NCI-H2227 treated with DMSO at 0.1 percent for 48 hours (cell line): Measurements from ENCODE around the gene TARS2.

Experiments
- DNase-seq: peaks from one replicate; lab custom pipeline; 2025; lab: John Stamatoyannopoulos, UW

TARS2 gene

GRCh38 chr1:150537732-150538684 lies 50.8 kb downstream of the TARS2 start:
- DNase-seq = no peak

DNA sequence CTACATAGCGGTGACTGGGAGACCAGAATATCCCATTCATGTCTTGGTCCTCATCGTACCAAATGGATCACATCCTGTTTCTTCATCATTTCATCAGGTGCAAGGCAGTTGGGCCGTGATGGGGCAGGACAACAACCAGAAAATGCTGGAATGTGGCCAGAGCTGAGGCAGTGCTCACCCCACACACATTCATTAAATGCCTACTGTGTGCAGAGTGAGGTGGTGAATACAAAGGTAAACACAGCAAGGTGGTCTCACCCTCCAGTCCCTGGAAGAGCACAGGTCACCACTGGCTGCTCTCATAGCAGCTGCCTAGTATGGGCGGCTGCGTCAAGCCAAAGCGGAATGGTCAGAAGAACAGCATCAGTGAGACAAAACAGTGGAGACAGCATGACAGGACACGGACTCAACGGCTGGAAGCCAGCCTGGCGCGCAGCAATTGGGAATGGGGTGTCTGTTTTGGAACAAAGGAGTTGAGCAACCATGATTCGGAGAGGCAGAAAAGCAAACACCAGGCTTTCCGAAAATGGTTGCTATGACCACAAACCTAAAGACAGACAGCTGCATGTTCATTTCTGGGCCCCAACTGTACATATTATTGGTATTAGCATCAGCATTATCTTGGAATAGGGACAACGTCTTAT lies 56.4 kb downstream of the TARS2 start:
- no peak for DNase-seq

DNA sequence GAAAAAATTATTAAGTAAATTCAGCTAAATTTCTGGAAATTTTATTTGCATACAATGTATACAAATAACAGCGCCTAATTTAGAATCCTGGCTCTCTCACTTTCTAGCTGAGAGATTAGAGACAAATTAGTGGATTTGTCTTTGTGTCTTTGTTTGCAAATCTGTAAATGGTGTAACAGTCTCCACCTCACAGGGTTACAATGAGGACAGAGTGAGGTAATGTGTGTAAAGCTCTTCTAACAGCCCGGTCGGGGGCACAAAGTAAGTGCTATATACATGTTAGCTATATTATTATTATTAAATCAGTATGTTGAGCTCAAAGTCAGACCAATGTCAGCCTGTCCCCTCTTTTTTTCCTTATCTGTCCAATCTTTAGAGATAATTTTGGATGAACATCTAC lies 57.0 kb downstream of the TARS2 start:
- no peak for DNase-seq

- no peak for DNase-seq
Observed at GRCh38 chr1:150545486-150546032, 58.3 kb downstream of the TARS2 start.

DNA sequence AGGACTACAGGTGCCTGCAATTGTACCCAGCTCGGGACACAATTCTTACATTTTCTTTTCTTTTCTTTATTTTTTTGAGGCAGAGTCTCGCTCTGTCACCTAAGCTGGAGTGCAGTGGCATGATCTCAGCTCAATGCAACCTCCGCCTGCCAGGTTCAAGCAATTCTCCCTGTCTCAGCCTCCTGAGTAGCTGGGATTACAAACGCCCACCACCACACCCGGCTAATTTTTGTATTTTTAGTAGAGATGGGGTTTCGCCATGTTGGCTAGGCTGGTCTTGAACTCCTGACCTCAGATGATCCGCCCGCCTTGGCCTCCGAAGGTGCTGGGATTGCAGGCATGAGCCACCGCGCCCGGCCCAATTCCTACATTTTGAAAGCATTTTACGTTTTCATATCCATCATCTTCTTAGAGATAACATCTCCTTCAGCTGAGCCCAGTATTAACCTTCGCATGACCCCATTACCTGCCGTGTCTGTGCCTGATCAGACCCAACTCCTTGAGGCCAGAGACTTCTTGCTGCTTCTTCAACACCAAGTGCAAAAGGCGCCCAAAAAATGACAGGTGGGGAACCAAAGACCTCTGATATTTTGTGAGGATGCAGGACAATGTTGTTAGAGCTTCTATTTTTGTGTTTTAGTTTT lies 59.2 kb downstream of the TARS2 start:
- DNase-seq = no peak

- no peak for DNase-seq
Observed at GRCh38 chr1:150548324-150548631, 61.1 kb downstream of the TARS2 start.

- no peak for DNase-seq
Observed at GRCh38 chr1:150548632-150549495, 61.6 kb downstream of the TARS2 start, which contains the start of gene ADAMTSL4. ADAMTSL4 (plus strand) TSS chr1:150549408; CDS start chr1:150552289, 2,881 bp downstream.

- DNase-seq = no peak
Observed at GRCh38 chr1:150549496-150550221, 62.4 kb downstream of the TARS2 start.

- DNase-seq = no peak
Observed at GRCh38 chr1:150550222-150551050, 63.2 kb downstream of the TARS2 start.

DNA sequence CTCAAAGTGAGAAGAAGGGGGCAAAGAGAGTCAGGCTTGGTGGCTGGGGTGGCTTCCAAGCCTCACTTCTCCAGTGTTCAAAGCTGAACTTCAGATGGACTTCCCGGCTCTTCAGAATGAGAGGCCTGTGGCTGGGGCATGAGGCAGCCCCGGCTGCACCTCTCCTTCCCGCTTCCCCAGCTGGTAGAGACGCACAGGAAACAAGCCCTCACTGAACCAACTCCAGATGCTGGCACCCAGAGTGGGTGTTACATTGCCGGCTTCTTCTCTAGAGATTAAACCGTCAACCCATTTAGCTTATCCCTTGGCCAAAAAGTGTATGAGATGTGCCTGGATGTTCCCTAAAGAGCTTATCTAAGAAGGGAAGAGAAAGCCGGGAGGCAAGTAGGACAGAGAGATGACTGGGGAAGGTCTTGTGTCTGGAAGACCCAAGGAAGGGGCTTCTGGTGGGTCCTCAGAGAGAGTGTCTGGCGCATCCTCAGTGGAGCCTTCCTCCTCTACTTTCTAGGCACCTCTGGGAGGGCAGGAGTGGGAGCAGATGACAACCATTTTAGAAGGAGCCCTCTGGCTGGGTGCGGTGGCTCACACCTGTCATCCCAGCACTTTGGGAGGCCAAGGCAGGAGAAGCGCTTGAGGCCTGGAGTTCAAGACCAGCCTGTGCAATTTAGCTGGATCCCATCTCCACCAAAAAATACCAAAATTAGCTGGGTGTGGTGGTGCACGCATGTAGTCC lies 64.0 kb downstream of the TARS2 start:
- DNase-seq = no peak

GRCh38 chr1:150551784-150552127 lies 64.5 kb downstream of the TARS2 start:
- no peak for DNase-seq

DNA sequence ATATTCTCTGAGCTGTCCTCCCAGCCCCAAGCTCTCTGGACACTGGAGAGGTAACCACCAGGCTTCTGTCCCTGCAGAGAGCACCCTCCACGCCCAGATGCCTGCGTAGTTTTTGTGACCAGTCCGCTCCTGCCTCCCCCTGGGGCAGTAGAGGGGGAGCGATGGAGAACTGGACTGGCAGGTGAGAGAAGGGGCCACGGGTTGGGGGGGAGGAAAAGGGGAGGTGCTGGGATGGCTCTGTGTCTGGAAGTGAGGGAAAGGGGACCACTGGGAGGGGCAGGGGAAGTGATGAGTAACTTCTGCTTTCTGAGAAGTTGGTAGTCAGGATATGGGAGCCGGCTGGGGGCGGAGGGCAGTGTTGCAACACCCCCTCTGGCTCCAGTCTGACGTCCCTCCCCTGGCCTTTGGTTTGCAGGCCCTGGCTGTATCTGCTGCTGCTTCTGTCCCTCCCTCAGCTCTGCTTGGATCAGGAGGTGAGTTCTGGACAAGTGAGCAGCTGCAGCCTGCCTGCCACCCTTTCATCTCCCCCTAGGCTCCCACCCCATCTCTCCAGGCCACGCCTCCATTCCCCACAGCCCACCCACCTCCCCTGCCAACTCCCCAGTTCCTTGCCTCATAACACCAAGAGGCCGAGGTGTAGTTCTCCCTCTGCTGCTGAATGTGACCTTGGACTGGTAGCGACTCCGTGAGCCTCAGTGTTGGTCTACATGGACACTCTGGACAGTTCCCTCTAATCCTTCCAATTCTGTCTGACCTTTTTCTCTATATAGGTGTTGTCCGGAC lies 65.1 kb downstream of the TARS2 start:
- no peak for DNase-seq

DNA sequence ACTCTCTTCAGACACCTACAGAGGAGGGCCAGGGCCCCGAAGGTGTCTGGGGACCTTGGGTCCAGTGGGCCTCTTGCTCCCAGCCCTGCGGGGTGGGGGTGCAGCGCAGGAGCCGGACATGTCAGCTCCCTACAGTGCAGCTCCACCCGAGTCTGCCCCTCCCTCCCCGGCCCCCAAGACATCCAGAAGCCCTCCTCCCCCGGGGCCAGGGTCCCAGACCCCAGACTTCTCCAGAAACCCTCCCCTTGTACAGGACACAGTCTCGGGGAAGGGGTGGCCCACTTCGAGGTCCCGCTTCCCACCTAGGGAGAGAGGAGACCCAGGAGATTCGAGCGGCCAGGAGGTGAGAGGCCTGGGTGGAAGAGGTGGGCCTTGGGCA lies 65.7 kb downstream of the TARS2 start:
- DNase-seq = no peak

DNA sequence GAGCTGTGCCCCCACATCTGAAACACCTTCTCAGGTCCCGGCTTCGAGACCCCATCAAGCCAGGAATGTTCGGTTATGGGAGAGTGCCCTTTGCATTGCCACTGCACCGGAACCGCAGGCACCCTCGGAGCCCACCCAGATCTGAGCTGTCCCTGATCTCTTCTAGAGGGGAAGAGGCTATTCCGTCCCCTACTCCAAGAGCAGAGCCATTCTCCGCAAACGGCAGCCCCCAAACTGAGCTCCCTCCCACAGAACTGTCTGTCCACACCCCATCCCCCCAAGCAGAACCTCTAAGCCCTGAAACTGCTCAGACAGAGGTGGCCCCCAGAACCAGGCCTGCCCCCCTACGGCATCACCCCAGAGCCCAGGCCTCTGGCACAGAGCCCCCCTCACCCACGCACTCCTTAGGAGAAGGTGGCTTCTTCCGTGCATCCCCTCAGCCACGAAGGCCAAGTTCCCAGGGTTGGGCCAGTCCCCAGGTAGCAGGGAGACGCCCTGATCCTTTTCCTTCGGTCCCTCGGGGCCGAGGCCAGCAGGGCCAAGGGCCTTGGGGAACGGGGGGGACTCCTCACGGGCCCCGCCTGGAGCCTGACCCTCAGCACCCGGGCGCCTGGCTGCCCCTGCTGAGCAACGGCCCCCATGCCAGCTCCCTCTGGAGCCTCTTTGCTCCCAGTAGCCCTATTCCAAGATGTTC lies 66.3 kb downstream of the TARS2 start:
- DNase-seq = no peak

DNA sequence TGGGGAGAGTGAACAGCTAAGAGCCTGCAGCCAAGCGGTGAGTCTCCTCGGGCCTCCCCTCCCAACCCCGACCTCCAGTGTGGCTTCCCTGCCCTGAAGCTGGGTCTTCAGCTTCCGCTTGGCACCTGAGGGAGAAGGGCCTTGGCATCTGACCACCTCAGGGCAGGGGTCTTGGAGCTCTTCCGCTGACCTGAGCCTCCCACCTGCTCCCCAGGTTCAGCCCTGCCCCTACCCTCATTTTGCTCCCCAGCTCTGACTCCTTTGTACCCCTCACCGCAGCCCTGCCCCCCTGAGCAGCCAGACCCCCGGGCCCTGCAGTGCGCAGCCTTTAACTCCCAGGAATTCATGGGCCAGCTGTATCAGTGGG lies 66.8 kb downstream of the TARS2 start:
- DNase-seq = no peak

GRCh38 chr1:150555198-150555970 lies 68.2 kb downstream of the TARS2 start:
- DNase-seq = no peak
